ENCODE results near the gene ABLIM2. TPM values are rescaled to one million over a fixed set of nuclear protein-coding genes. Genes with fewer than 3 reads are reported as not detected.
A peak's percentile ranks its signal among the peaks of the same experiment; 100 is the strongest.

Gene ABLIM2
- total RNA-seq, 1 donor from 2014 or later = 5.0 TPM

- no peak for DNase-seq
These were observed 180.1 kb downstream of the ABLIM2 start for GRCh38 chr4:7978489-7978888.

- DNase-seq = no peak
These were observed 182.0 kb downstream of the ABLIM2 start for GRCh38 chr4:7976634-7977033.

GRCh38 chr4:7976025-7976424 lies 182.6 kb downstream of the ABLIM2 start:
- DNase-seq = no peak

- DNase-seq = no peak
These were observed 184.2 kb downstream of the ABLIM2 start for GRCh38 chr4:7974425-7974824.

- DNase-seq = no peak
These were observed 185.1 kb downstream of the ABLIM2 start for GRCh38 chr4:7973545-7973981.

- no peak for DNase-seq
These were observed 186.6 kb downstream of the ABLIM2 start for GRCh38 chr4:7971881-7972500.

GRCh38 chr4:7971159-7971631 lies 187.4 kb downstream of the ABLIM2 start:
- DNase-seq = no peak

GRCh38 chr4:7970361-7970946 lies 188.2 kb downstream of the ABLIM2 start:
- DNase-seq = no peak

GRCh38 chr4:7968262-7968896 lies 190.2 kb downstream of the ABLIM2 start:
- DNase-seq = no peak

- no peak for DNase-seq
These were observed 190.9 kb downstream of the ABLIM2 start for GRCh38 chr4:7967501-7968261.

- DNase-seq = no peak
These were observed 191.6 kb downstream of the ABLIM2 start for GRCh38 chr4:7967063-7967440.

- no peak for DNase-seq
These were observed 192.1 kb downstream of the ABLIM2 start for GRCh38 chr4:7966281-7967062.

GRCh38 chr4:7964890-7965662 lies 193.5 kb downstream of the ABLIM2 start:
- no peak for DNase-seq

GRCh38 chr4:7964459-7964858 lies 194.2 kb downstream of the ABLIM2 start:
- no peak for DNase-seq

GRCh38 chr4:7963691-7964090 lies 194.9 kb downstream of the ABLIM2 start:
- DNase-seq = no peak

GRCh38 chr4:7962609-7963508 lies 195.8 kb downstream of the ABLIM2 start:
- DNase-seq = no peak

GRCh38 chr4:7960790-7961655 lies 197.6 kb downstream of the ABLIM2 start:
- peak; percentile 86 for DNase-seq

GRCh38 chr4:7960017-7960789 lies 198.4 kb downstream of the ABLIM2 start:
- no peak for DNase-seq
